Medulla oblongata (tissue), 1 donor: ENCODE results near the gene FERMT2.

Experiments used
- DNase-seq: peaks from one replicate; pipeline ENCODE4 v3.0.0-alpha.2; 2015; ENCODE audit errors: extremely low spot score

FERMT2 gene

DNA sequence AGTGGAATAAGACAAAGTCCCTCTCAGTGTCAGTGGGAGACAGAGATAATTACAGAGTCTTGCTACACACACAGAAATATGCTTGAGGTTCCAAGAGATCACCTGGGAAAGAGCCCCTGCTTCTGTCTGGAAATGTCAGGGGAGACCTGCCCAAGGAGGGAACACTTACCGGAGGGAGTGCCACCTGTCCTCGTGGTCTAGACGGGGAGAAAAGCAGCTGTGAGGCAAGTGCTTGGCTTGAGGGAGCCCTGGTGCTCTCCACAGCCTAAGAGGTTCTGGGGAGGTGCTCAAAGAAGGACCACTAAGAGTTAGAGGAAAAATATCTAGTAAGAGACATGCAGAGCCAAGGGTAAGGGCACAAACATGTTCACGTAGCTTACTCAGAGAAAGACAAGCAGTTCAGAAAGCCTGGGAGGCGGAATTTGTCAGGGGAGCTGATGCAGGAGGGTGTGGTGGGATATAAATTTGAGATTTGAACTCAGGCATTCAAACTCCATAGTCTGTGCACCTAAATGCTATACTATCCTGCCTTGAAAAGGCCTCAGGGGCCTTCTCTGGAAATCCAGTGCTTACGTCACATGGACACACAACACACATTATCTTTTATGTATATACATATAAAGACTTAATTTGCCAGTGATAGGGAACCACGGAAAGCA, 121.2 kb downstream of the FERMT2 start:
- no peak for DNase-seq

DNA sequence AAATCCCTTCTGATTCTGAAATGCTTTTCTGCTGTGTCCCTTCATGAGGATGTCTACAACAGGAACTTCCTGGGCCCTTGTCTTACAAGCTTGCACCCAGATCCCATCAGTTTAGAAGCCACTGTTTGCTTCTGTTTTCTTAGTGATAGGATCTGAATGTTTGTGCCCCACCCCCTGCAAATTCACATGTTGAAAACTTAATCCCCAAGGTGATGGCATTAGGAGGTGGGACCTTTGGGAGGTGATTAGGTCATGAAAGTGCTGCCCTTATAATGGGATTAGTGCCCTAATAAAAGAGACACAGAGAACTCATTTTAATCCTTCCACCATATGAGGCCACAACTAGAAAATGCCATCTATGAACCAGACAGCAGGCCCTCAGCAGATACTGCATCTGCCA, 123.4 kb downstream of the FERMT2 start:
- no peak for DNase-seq

DNA sequence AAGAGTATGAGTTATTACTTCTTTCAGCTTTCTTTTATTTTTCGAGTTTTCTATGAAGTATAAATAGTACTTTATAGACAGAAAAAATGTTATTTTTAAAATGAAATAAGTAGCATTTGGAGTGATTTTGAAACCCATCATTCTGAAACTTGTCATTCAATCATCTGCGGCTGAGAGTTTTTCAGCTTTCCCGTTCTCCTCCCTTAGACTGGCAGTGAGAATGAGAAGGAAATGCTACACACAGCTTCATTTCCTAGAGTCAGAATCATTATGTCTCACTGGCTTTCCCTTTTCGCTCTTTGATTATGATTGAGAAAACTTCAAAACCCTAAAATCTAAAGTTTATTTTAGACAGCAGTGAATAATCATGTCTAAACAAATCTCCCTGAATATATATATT, 125.8 kb downstream of the FERMT2 start:
- no peak for DNase-seq

DNA sequence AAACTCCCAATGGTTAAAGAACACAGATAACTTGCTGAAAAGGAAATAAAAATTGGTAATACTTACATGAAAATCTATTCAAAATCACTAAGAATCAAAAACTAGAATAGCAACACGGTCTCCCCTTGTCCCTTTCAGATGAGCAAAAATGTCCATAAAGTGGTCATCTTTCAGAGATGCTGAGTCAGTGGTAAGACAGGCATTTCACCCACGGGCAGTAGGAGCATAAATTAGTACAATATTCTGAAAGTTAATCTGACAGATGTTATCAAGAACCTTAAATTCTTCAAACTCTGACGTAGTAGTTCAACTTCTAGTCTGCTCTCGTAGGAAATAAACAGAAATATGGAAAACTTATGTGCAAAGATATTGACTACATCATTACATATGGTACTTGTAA, 126.4 kb downstream of the FERMT2 start:
- no peak for DNase-seq

DNA sequence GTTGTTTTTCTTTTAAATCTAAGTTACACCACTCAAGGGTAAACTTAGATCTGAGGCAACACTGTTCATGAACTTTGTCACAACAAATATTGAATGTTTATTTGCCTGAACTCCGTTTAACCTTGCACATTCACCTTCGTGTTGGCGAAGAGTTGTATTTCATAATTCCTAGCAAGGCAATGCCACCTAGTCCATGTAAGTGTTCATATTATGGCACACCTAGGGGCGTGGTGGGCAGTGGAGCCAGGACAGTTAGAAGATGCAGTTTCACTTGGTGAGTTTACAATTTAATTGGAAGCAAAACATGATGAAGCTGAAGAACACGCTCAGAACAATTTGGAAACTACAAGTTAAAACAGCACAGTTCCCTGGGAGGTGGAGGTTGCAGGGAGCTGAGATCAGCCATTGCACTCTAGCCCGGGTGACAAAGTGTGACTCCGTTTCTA, 129.0 kb downstream of the FERMT2 start:
- no peak for DNase-seq

DNA sequence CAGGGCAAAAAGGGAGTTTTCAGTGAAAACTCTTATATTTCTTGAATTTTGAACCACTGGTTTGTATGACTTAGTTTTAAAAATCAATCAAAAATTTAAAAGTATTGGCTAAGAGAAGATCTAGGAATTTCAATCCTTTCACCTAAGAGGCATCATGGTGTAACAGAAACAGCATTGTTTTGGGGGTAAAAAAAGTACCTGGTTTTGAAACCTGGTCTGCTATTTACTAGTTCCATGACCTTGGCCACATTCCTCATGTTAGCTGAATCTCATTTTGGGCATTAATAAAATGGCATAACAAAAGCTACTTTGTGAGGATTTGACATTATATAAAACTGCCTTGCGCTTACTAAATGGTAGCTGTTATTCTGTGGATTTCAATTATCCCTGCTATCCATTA, 142.7 kb downstream of the FERMT2 start:
- DNase-seq = no peak
